Measurements from ENCODE around the gene SNX6.
"Not testable (repeated sequence)": the region's sequence is repeated elsewhere in the genome, so short reads cannot be mapped to it uniquely, and the experiment has no call there.

SNX6 gene

GRCh38 chr14:34556498-34556829 lies 73.5 kb downstream of the SNX6 start:
- DNase-seq = not testable (repeated sequence)

- not testable (repeated sequence) for DNase-seq
These were observed 74.1 kb downstream of the SNX6 start for GRCh38 chr14:34555583-34556497.

GRCh38 chr14:34554540-34555250 lies 75.3 kb downstream of the SNX6 start:
- DNase-seq = no peak

GRCh38 chr14:34549276-34549966 lies 80.5 kb downstream of the SNX6 start:
- DNase-seq = not testable (repeated sequence)

- no peak for DNase-seq
These were observed 81.4 kb downstream of the SNX6 start for GRCh38 chr14:34548472-34548981.

- not testable (repeated sequence) for DNase-seq
These were observed 82.8 kb downstream of the SNX6 start for GRCh38 chr14:34547136-34547520.

GRCh38 chr14:34546272-34547135 lies 83.4 kb downstream of the SNX6 start:
- DNase-seq = not testable (repeated sequence)

GRCh38 chr14:34540181-34541059 lies 89.5 kb downstream of the SNX6 start:
- not testable (repeated sequence) for DNase-seq

- DNase-seq = peak; percentile 96
These were observed 90.4 kb downstream of the SNX6 start, which contains the start of gene EAPP for GRCh38 chr14:34539407-34540180. Gene EAPP, minus strand, starts transcription at chr14:34539701. Its CDS starts 73 bp downstream, at chr14:34539628.

- no peak for DNase-seq
These were observed 91.0 kb downstream of the SNX6 start for GRCh38 chr14:34538871-34539406.

- DNase-seq = not testable (repeated sequence)
These were observed 91.9 kb downstream of the SNX6 start for GRCh38 chr14:34538096-34538495.

- no peak for DNase-seq
These were observed 92.3 kb downstream of the SNX6 start for GRCh38 chr14:34537677-34538009.

- no peak for DNase-seq
These were observed 92.8 kb downstream of the SNX6 start for GRCh38 chr14:34536951-34537676.

GRCh38 chr14:34527591-34527990 lies 102.4 kb downstream of the SNX6 start:
- DNase-seq = no peak

GRCh38 chr14:34524216-34524615 lies 105.7 kb downstream of the SNX6 start:
- DNase-seq = not testable (repeated sequence)

- DNase-seq = no peak
These were observed 107.5 kb downstream of the SNX6 start for GRCh38 chr14:34522496-34522895.

GRCh38 chr14:34521071-34521470 lies 108.9 kb downstream of the SNX6 start:
- not testable (repeated sequence) for DNase-seq

- DNase-seq = not testable (repeated sequence)
These were observed 109.5 kb downstream of the SNX6 start for GRCh38 chr14:34520304-34520970.
